GM21717 (cell line): ENCODE measurements around the gene KCNH2.

ENCODE experiments used
- ATAC-seq: cut with Tn5 transposase; IDR thresholded peaks from one replicate; pipeline ENCODE4 v1.9.1; 2021; ENCODE audit warnings: mild to moderate bottlenecking, moderate library complexity; ENCODE audit not compliant: unreplicated experiment

The KCNH2 gene

GRCh38 chr7:150938566-150938965, 39.6 kb downstream of the KCNH2 start:
- no peak for ATAC-seq

- no peak for ATAC-seq
Observed at GRCh38 chr7:150937848-150938561, 40.1 kb downstream of the KCNH2 start.

GRCh38 chr7:150936018-150936417, 42.1 kb downstream of the KCNH2 start:
- ATAC-seq, result no peak

GRCh38 chr7:150935149-150935548, 43.0 kb downstream of the KCNH2 start:
- no peak for ATAC-seq

GRCh38 chr7:150934045-150934766, 43.9 kb downstream of the KCNH2 start:
- ATAC-seq, result no peak

GRCh38 chr7:150931199-150931869, 46.8 kb downstream of the KCNH2 start:
- no peak for ATAC-seq

GRCh38 chr7:150928541-150928940, 49.6 kb downstream of the KCNH2 start:
- ATAC-seq, result no peak

GRCh38 chr7:150927956-150928344, 50.2 kb downstream of the KCNH2 start:
- no peak for ATAC-seq

GRCh38 chr7:150927157-150927955, 50.8 kb downstream of the KCNH2 start:
- no peak for ATAC-seq

- no peak for ATAC-seq
Observed at GRCh38 chr7:150926066-150926465, 52.1 kb downstream of the KCNH2 start.

- ATAC-seq, result no peak
Observed at GRCh38 chr7:150924369-150924781, 53.7 kb downstream of the KCNH2 start.

- no peak for ATAC-seq
Observed at GRCh38 chr7:150923802-150924201, 54.3 kb downstream of the KCNH2 start.

GRCh38 chr7:150923196-150923595, 54.9 kb downstream of the KCNH2 start:
- no peak for ATAC-seq

GRCh38 chr7:150919160-150919559, 59.0 kb downstream of the KCNH2 start:
- no peak for ATAC-seq

- ATAC-seq, result no peak
Observed at GRCh38 chr7:150918378-150918777, 59.7 kb downstream of the KCNH2 start.

GRCh38 chr7:150917969-150918368, 60.2 kb downstream of the KCNH2 start:
- ATAC-seq, result no peak

- no peak for ATAC-seq
Observed at GRCh38 chr7:150916670-150917069, 61.5 kb downstream of the KCNH2 start.

- ATAC-seq, result no peak
Observed at GRCh38 chr7:150914966-150915365, 63.2 kb downstream of the KCNH2 start.

- ATAC-seq, result no peak
Observed at GRCh38 chr7:150914196-150914595, 63.9 kb downstream of the KCNH2 start.

GRCh38 chr7:150912427-150912826, 65.7 kb downstream of the KCNH2 start:
- ATAC-seq, result no peak
